ENCODE data around the gene OR52N5.

Gene OR52N5

DNA sequence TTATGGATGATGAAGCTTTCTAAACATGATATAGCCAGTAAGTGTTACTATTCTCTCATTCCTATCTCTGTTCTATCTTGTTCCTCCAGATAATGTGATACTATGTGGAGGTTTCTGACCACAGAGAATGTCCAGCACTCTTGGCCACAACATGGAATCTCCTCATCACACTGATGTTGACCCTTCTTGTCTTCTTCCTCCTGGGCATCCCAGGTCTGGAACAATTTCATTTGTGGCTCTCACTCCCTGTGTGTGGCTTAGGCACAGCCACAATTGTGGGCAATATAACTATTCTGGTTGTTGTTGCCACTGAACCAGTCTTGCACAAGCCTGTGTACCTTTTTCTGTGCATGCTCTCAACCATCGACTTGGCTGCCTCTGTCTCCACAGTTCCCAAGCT lies 56.8 kb downstream of the OR52N5 start:
- DNase-seq (ENCODE audit: low read depth in 2 of 3, low spot score in 2 of 3), result no peak

Measured in activated CD8-positive, alpha-beta memory T cell treated with anti-CD3 and anti-CD28 coated beads for 48 hours (primary cell).